CD4-positive, alpha-beta T cell treated with Interleukin-17A for 1 hour (primary cell): Measurements from ENCODE around the gene APCDD1L.

ENCODE experiments used
- DNase-seq: peaks from one replicate; pipeline ENCODE4 v3.0.0-alpha.2; 2020

Gene APCDD1L

DNA sequence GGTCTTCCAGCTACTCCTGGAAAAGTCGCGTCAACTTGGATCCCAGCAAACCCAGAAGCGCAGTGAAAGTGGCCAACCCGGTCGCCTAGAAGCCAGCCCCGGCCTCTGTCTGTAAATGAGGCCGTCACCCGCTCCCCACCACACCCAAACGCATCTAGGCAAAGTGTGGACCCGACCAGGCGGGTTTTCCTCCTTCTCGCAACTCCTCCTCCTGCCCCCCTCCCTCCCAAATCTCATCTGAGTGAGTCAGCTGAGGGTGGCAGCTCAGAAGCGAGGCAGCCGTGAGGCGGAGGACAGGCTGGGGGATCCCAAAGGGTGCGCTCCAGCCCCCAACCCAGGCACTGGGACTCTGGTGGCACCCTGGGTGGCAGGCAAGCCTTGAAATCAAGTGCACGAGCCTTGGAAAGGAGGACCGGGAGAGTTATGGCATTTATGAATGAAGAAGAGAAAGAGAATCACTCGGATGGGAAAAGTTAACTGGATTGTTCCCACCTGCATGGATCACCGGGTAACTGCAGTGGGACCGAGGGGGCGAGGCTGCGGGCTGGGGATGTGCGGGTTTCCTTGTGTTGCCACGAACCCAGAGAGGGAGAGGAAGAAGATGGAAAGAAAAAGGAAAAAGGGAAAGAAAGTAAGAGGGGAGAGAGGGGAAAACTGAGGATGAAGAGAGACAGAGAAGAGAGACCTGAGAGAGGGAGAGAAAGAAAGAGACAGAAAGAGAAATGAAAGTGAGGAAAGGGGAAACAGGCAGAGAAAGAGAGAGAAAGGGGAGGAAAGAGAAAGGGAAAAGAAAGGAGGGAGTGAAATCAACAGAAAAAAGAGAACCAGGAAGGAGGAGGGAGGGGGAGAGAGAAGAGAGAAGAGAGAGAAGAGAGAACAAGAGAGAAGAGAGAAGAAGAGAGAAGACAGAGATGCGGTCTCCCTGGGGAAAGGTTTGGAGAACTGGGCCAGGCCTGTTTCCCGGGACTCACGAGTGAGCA, at the start of gene APCDD1L:
Gene APCDD1L (minus strand): TSS at position 167 of the 980 bp plus-strand sequence. CDS start 692 bp downstream, outside the sequence.
- no peak for DNase-seq

DNA sequence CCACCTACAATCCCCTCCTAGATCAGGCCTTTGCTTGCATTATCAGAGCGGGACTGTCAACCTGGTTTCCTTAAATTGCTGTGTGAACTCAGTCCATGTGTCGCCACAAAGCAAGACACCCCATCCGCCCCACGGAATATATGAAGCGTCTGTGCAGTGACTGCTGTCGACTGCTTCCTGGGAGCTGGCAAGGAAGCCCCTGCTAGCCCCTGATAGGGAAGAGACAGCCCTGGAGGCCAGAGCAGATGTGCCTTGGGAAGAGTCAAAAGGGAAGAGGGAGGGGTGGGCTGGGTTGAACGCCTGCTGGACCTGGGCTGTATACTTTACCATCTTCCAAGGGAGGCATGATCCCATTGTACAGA, 44.1 kb upstream of the APCDD1L start:
- DNase-seq: no peak

DNA sequence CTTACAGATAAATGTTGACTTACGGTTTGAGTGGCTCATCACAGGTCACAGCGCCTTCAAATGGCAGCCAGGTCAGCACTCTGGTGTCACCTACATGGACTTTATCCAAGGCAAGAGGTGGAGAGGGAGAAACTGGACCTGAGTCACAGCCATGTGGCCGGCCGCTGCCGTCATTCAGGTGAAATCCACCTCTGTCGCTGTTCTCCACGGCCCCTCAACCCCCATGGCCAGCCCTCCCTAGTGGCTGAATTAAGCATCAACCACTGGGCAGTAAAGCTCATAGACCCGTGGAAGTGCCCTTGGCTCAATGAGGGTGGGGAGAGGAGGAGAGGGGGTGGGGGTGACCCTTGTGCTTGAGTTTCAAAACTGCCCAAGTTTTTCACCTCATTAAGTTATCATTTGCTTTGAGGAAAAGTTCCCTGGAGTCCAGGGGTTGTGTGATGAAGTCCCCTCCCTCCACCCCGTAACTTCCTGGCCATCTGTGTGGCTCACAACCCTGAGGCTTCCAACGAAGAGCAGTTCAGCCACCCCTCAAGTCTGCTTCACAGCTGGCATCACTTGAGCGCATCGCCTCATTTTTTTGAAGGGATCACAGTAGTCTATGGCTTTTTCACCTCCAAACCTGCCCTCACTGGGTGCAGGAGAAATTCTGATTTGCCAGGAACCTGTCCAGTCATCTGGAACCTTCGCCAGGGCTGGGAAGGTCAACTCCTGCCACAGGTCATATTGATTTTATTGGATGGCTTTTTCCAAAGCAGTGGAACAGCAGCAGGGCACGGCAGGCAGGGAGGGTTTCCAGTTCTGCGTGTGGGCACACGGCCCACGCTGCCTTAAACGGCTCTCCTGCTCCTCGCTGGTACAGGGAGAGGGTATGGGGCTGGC, 43.5 kb upstream of the APCDD1L start:
- DNase-seq: no peak

DNA sequence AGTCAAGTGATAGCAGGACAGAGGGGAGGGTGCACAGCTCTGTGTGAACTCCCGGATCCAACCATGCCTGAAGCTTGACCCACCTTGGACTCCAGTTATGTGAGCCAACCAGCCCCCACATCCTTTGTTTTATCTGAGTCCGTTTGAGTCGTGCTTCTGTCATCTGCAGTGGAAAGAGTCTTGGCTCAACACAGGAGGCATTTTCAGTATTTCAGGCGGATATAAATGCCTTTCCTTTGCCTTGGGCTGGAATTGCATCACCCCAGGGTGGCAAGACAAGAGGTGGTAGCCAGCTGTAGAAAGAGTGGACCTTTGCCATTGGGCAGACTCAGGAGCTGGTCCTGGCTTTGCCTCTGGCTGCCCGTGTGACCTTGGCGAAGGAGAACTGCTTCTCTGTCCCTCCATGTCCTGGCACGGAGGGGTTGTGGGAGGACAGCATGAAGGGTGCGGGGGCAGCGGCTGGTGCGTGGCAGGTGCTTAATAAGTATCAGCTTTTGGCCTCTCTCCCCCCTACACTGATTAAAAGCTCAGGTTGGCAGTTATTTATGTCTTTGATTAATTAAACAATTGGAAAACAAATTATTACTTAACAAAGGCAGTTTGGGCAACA, 42.6 kb upstream of the APCDD1L start:
- no peak for DNase-seq

DNA sequence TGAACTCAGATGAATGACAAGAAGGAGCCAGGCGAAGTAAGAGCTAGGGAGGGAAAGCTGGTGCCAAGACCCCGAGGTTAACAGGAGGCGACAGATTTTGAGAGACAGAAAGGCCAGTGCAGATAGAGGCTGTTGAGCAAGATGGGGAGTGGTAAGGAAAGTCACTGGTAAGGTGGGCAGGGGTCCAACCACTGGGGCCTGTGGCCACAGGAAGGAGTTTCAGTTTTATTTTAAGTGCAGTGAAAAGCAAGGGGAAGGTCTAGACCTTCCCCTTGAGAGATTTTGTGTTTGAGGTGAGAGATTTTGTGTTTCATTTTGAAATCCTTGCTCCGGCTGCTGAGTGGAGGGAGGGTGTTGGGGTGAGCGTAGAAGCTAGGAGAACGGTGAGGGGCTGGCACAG, 41.8 kb upstream of the APCDD1L start:
- DNase-seq: no peak

DNA sequence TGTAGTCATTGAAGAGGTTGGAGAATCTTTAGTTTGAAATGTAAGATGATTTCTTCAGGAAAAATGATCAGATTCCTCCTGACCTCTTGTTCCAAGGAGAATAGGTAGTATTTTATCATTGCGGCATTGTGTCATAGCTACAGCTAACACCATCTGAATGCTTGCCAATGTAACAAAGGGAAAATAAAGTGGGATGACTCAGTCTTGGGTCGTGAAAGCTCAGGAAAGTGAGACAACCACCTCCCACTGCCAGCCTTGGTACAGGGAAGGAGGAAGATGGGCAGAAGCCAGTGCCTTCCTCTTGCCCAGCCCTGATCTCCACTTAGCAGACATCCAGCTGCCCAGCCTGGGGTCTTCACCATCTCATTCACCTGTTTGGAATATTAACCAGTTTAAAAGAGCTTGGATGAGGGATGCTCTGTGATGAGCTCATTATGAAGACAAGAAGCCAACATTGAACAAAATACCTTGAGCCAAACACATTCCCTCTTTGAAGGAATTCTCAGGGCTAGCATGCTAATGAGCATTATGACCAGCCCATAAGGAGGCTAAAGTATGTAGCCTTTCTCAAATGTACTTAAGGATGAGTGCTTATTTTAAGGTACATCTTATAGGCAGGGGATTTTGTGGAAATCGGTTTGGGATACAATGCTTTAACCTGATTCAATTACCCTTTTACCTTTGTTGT, 40.0 kb upstream of the APCDD1L start:
- no peak for DNase-seq

DNA sequence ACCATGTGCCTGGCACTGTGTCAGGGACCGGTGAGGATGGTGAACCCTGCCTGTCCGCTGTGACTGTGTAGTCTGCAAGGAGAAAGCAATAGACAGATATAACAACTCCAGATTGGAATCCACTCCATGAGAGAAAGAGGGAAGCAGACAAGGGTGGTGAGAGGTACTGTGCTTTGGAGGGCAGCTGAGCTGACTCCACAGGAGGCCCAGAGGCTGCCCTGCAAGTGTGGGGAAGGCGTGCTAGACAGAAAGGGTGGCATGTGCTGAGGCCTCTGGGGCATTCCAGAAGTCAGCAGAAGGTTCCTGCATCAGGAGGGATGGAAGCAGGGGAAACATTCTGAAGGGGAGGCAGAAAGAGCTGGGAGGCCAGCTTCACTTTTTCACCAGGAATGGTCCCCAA, 39.3 kb upstream of the APCDD1L start:
- no peak for DNase-seq

DNA sequence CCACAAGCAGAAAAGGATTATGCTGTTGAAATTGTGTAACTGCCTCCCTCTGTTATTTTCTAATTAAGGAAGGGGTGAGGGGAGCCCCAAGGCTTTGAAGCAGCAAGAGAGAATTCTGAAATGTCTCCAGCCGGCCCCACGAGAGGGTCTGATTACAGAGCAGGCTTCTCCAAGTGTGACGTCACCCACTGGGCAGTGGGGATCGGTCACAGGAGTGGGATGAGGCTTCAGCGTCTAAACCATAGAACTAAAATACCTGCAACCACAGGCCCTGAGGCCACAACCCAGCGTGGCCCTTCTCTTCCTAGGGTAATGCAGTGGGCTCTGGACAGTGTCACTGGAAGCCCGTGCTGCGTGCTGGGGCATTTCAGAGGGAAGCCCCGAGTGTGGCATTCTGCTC, 38.6 kb upstream of the APCDD1L start:
- DNase-seq: no peak

DNA sequence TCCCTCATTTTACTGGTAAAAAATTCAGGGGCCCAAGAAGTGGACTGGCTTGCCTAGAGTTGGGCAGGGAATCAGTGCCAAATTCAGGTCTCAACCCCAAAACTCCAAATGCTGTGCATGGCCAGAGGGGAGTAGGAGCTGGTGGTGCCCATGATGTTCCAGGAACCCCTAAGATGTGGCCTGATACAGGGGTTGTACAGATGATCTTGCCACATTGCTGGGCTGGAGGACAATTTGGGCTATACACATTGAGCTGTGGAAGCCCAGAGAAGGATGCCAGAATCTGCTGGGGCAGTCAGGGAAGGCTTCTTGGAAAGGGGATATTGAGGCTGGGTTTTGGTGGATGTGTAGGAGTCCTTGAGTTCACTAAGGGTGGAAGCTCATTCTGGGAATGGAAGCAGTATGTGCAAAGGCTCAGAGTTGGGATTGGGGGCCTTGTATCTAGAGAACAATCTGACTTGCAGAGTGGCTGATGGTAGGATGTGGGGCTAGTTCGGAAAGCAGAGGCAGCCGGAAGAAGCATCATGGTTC, 38.0 kb upstream of the APCDD1L start:
- DNase-seq: no peak

DNA sequence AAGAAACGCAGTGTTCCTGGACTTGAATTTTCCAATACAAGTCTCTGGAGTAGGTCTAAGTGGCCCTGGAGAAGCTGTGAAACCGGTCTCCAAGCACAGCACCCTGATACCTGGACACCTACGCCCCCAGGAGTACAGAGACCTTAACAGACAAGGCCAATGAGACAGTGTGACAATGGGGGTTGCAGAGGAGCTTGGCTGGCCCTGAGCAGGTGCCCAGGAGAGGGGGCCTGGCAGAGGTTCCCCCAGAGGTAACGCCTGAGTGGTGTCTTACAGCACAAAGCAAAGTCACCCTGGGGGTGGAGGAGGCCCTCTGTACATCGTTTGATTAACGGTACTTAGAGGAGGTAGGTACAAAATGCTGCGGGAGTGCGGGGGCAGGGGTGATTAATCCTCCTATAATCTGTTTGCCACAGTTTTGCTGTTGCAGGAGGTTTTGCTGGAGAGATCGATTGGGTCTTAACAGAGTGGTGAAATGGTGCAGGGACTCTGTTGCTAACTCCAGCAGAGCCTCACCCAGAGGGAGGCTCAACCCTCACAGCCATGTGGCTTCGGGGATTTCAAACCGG, 37.3 kb upstream of the APCDD1L start:
- no peak for DNase-seq

DNA sequence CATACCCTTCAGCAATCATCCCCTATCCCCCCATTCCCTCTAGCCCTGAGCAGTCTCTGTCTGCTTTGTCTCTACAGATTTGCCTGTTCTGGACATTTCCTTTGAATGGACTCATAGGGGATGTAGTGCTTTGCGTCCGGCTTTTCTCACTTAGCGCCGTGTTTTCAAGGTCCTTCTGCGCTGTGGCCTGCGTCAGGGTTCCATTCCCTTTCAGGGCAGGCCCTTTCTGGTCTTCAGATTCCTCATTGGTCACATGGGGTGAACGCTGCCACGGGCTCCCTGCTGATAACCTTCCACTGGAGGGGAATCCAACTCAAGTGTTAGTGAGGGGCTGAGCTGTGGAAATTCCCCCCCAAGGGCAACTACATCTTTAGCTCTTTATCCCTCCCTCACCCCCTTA, 36.4 kb upstream of the APCDD1L start:
- no peak for DNase-seq

DNA sequence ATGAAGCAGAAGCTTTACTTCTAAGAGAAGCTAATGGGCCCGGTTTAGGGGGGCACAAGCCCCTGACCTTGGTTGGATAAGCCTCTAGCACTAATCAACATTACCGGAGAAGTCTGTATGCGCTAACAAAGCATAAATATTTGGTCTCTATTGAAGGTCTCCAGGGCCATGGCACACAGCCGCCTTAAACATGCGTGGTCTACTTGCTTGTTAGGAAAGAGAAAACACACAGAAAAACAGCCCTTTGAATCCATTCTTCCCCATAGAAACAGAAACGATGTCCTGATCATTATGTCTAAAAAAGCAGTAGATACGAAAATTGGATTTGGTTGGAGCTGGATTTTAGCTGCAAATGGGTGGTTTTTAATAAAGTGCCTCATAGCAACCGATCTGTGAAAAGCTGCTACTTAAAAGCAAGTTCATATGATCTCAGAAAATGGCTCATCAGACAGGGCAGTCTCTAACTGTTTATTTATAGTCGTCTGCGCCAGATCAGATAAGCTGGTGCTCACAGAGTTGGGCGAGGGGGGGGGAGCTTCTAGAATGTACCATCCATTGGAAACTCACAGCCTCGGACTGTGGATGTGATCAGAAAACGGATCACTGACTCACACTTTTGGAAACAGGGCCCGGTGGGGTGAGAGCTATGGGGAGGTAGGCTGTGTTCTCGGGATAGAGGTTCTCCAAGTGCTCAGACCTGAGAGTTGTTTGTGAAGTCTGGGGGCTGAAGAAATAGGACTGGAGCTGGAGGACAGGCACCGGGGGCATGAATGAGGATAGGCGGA, 35.3 kb upstream of the APCDD1L start:
- no peak for DNase-seq

DNA sequence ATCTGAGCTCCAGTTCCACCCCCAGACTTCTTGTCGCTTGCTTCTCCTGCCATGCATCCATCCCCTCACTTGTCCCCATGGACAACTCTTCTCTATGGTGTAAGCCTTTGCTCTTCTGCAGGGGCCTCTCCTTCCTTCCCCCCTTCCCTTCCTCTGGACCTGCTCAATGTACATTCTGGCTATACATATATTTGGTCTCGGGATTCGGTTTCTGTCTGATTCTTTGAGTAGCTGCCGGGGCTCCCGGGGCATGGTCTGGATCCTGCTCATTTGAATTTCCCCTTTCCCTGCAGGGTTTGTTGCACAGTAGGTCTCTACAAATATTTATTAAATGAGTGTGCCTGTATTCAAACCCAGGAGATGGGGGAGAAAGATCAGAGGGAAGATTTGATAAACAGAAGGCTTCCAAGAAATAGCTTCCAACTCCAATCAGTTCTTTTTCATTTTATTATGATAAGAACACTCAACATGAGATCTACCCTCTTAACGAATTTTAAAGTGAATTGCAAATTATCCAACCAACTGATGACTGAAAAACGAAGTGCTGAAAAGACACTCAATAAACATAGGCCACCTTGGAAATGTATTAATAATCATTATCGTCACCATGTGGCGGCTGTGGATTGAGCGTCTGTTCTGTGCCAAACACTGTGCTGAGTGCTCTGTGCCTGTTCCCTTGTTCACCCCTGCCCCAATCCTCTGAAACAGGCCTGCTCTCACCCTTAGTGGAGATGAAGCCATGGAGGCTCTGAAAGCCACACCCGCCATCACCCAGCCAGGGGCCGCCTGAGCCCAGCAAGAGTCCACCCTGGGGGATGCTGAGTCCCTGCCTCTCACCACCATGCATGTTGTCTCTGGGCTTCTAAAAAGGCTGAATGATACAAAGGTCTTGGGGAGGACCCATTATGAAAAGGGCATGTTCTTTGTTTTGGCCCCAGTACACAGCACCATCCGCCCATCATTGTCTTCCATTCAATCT, 34.3 kb upstream of the APCDD1L start:
- DNase-seq: no peak

DNA sequence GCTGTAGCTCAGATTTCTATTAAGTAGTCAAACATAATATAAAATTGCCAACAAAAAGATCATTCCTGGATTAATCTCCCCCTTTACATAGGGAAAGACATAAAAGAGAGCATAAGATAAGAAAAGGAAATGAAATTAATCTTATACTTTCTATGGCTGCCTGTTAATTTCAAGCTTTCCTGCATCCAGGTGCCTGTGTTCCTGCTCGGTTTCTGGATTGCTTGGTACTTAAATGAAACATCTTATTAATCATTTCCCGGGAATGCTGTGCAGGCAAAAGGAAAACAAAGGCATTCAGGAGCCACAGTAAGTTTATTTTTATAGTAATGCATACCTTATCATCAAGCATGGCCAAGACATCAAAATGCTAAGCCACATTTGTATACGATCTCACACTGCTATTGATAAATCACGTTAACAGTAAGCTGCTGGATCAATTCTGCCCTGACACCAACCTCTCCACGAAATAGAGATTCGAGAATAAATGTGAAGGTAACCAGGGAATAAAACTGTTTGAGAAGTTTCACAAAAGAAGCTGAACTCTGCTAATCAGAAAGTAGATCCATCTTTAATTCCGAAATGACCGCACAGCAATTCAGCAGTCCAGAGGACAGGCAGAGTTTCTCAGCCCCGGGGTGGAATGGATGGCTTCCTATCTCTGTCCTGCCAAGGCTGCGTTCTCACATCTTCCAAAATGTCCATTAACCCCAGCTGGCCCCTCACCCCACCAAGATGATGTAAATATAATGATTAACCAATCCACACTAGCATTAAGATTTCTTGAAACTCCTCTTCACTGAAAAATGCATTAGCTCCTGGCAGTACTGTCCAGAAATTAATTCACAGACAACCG, 32.6 kb upstream of the APCDD1L start:
- DNase-seq: no peak

DNA sequence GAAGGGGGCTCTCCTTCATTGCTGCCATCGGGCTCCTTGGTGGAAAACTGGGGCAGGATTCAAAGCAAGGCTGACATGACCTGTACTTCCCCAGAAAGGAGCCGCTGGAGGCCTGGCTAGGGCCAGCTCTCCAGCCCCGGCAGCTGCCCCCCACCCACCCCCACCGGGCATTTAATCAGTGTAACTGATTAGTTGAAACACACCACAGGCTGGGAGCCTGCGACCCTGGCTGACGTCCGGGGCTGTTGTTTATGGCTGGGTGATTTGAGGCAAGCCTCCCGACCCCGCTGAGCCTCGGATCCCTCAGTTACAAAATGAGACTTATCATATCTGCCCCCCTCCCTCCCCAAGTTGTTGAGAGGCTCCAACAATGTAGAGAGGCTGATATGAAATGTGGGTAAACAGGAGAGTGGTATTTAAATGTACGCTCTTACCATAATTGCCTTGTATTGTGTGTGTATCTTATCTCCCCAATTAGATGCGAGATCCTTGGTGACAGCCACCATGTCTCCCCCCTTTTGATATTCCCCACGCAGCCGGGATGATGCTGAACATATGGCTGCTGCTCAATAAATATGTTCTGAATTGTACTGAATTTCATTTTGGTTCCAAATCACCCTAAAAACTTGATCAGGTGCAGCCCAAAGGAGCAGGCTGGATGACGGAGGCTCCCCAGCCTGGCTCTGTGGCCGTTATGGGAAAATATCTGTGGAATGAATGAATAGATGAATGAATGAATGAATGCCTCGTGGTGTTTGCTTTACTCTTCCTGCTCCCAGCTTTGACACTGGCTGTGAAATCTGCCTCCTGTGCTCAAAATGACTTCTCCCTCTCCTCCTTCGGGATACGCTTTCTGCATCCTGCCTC, 31.8 kb upstream of the APCDD1L start:
- no peak for DNase-seq

DNA sequence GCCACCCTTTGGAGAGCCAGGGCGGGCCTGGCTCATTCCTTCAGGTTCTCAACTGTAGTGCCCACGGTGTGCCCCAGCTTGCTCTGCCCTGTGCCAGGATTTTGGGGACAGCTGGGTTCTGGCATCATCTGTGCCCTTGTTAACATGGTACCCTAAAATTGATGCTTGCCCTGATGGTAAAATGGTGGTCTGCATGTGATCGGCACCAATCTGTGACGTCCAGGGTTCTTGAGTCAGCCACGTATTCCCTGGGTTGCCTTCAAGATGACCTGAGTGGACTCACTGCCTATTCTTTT, 31.2 kb upstream of the APCDD1L start:
- no peak for DNase-seq

DNA sequence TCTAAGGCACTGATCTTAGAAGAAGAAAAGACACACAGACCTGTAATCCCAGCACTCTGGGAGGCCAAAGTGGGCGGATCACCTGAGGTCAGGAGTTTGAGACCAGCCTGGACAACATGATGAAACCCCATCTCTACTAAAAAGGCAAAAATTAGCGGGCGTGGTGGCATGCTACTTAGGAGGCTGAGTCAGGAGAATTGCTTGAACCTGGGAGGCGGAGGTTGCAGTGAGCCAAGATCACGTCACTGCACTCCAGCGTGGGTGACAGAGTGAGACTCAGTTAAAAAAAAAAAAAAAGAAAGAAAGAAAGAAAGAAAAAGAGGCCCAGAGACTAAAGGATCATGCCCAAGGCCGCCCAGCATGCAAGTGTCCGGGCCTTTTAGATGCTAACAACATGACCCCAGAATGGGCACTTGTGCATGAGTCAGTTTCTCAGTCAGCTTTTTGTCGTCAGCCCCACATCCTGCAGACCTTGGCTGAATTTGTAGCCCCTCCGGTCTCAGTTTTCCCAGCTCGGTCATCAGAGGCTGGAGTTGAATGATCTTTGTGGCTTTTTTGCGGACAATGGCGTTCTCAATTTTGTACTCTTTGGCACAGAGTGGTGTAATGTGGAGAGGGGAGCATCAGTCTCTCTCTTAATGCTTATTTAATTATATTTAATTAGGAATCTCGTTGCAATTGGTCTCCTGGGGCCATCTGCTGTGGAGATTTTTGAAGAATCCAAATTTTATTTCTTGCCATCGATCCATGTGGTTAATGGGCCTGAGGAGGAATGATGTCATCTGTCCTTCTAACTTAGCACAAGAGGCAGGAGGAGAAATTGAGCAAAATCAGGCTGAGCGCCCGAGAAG, 30.6 kb upstream of the APCDD1L start:
- DNase-seq: no peak
